SK-N-SH (cell line): Measurements from ENCODE around the gene VSTM2A. TPM values are rescaled to one million over a fixed set of nuclear protein-coding genes. Genes with fewer than 3 reads are reported as not detected.

Experiments used
- CTCF ChIA-PET: fragments of 300-600, 350-600 bp; formaldehyde crosslinking; extraction: SDS; loops from one replicate; lab custom pipeline; 2021; lab: Yijun Ruan, JAX
- POLR2A ChIA-PET: fragments of 350-600 bp; sonication (Branson Sonifier 250); formaldehyde crosslinking; extraction: SDS; loops from one replicate; lab custom pipeline; 2020; ENCODE audit warnings: antibody characterized with exemption, inconsistent platforms; lab: Yijun Ruan, JAX
- DNase-seq: peaks from one replicate; pipeline ENCODE4 v3.0.0; 2012
- H2AFZ ChIP-seq: fragments of 200-600 bp; sonication (generic); 2 replicates; pipeline ENCODE4 v1.8.1; 2016; ENCODE audit warnings: antibody characterized with exemption, mild to moderate bottlenecking, low read depth
- H3F3A ChIP-seq: fragments of 200-600 bp; sonication (generic); replicated peaks from 2 replicates; pipeline ENCODE3; 2016; ENCODE audit warnings: antibody characterized with exemption, mild to moderate bottlenecking; ENCODE audit not compliant: insufficient read depth
- H3K27ac ChIP-seq, 2 experiments: fragments of 200-500 bp in 1 of 2; fragments of 200-600 bp in 1 of 2; sonication (Bioruptor generic) in 1 of 2; sonication (generic), shearing (Covaris generic) in 1 of 2; 2 replicates each; pipeline versions ENCODE4 v1.5.1 to v1.6.1; 2014 to 2016; ENCODE audit warnings: low read depth in 2 of 2, inconsistent platforms in 1 of 2, low read length in 1 of 2, mild to moderate bottlenecking in 1 of 2, mixed read lengths in 1 of 2
- H3K27me3 ChIP-seq: fragments of 200-600 bp; sonication (generic), shearing (Covaris generic); 2 replicates; pipeline ENCODE4 v1.6.1; 2016; ENCODE audit warnings: mixed run types; ENCODE audit not compliant: insufficient read depth
- H3K36me3 ChIP-seq, 2 experiments: fragments of 200-500 bp in 1 of 2; fragments of 200-600 bp in 1 of 2; sonication (Bioruptor generic) in 1 of 2; sonication (generic) in 1 of 2; replicated peaks in 1 of 2; 2 replicates each; pipeline versions ENCODE3 to v1.5.1; 2014 to 2016; ENCODE audit warnings: low read length in 1 of 2, mild to moderate bottlenecking in 1 of 2; ENCODE audit not compliant: insufficient read depth in 2 of 2, control insufficient read depth in 1 of 2
- H3K4me1 ChIP-seq, 2 experiments: fragments of 200-500 bp in 1 of 2; fragments of 200-600 bp in 1 of 2; sonication (Bioruptor generic) in 1 of 2; sonication (generic), shearing (Covaris generic) in 1 of 2; 2 replicates each; pipeline versions ENCODE4 v1.5.1 to v1.6.1; 2014 to 2016; ENCODE audit warnings: low read depth in 1 of 2, low read length in 1 of 2, mixed run types in 1 of 2; ENCODE audit not compliant: insufficient read depth in 2 of 2, control insufficient read depth in 1 of 2
- H3K4me2 ChIP-seq: fragments of 200-600 bp; sonication (generic), shearing (Covaris generic); 2 replicates; pipeline ENCODE4 v1.6.1; 2017; ENCODE audit warnings: mixed run types
- H3K4me3 ChIP-seq, 2 experiments: fragments of 200-500 bp in 1 of 2; fragments of 200-600 bp in 1 of 2; sonication (Bioruptor generic) in 1 of 2; sonication (generic), shearing (Covaris generic) in 1 of 2; 2 replicates each; pipeline versions ENCODE4 v1.5.1 to v1.8.1; 2014 to 2016; ENCODE audit warnings: low read depth in 2 of 2, inconsistent platforms in 1 of 2, low read length in 1 of 2, mild to moderate bottlenecking in 1 of 2, mixed read lengths in 1 of 2, moderate library complexity in 1 of 2
- H3K79me2 ChIP-seq: fragments of 200-600 bp; sonication (generic); 2 replicates; pipeline ENCODE4 v1.8.1; 2017; ENCODE audit warnings: mild to moderate bottlenecking; ENCODE audit not compliant: insufficient read depth
- H3K9ac ChIP-seq: fragments of 200-600 bp; sonication (generic); 2 replicates; pipeline ENCODE4 v1.6.1; 2017; ENCODE audit warnings: mixed run types
- H3K9me2 ChIP-seq: fragments of 200-600 bp; sonication (generic); 2 replicates; pipeline ENCODE4 v1.6.1; 2017; ENCODE audit warnings: mixed run types
- H3K9me3 ChIP-seq: fragments of 200-600 bp; sonication (generic); 2 replicates; pipeline ENCODE4 v1.6.1; 2017; ENCODE audit warnings: mixed run types, mild to moderate bottlenecking, moderate library complexity
- H4K20me1 ChIP-seq: fragments of 200-600 bp; sonication (generic); 2 replicates; pipeline ENCODE4 v1.6.1; 2017; ENCODE audit warnings: mild to moderate bottlenecking, mixed run types; ENCODE audit not compliant: insufficient read depth
- CHD2 ChIP-seq: fragments of 150-350 bp; IDR thresholded peaks from 2 replicates; pipeline ENCODE4 v1.6.1; 2018; ENCODE audit warnings: low read length; ENCODE audit not compliant: partially characterized antibody
- EP300 ChIP-seq, 2 experiments: IDR thresholded peaks; 2 replicates each; pipeline versions ENCODE4 v1.4.0 to v1.6.1; 2012; ENCODE audit warnings: borderline replicate concordance in 1 of 2, low read depth in 1 of 2, low read length in 1 of 2
- EZH2phosphoT487 ChIP-seq: fragments of 200-600 bp; sonication (generic); IDR thresholded peaks from 2 replicates; pipeline ENCODE4 v1.6.1; 2017; ENCODE audit warnings: low read depth, mixed run types, mild to moderate bottlenecking, antibody characterized with exemption, moderate library complexity, borderline replicate concordance
- FOSL2 ChIP-seq: IDR thresholded peaks from 2 replicates; pipeline ENCODE4 v1.4.0; 2012; ENCODE audit warnings: low read depth, mild to moderate bottlenecking, moderate library complexity, borderline replicate concordance
- FOXM1 ChIP-seq: IDR thresholded peaks from 2 replicates; pipeline ENCODE4 v1.4.0; 2012; ENCODE audit warnings: low read depth, mild to moderate bottlenecking
- GABPA ChIP-seq: IDR thresholded peaks from 2 replicates; pipeline ENCODE4 v1.4.0; 2012; ENCODE audit warnings: low read depth, mild to moderate bottlenecking
- MAX ChIP-seq: IDR thresholded peaks from 2 replicates; pipeline ENCODE4 v1.4.0; 2012; ENCODE audit warnings: low read depth
- MEF2A ChIP-seq: IDR thresholded peaks from 2 replicates; pipeline ENCODE4 v1.4.0; 2012; ENCODE audit warnings: low read depth, borderline replicate concordance
- MXI1 ChIP-seq: IDR thresholded peaks from 2 replicates; pipeline ENCODE4 v1.6.1; 2012; ENCODE audit warnings: mild to moderate bottlenecking, low read depth, low read length, improper control_type of control experiment
- NFIC ChIP-seq: IDR thresholded peaks from 2 replicates; pipeline ENCODE4 v1.4.0; 2012; ENCODE audit warnings: borderline replicate concordance
- POLR2AphosphoS5 ChIP-seq: IDR thresholded peaks from 2 replicates; pipeline ENCODE4 v1.6.1; 2012; ENCODE audit warnings: low read depth, low read length
- RCOR1 ChIP-seq: fragments of 150-350 bp; IDR thresholded peaks from 2 replicates; pipeline ENCODE4 v1.6.1; 2017; ENCODE audit warnings: antibody characterized with exemption, low read length
- REST ChIP-seq: IDR thresholded peaks from 2 replicates; pipeline ENCODE4 v1.6.1; 2012; ENCODE audit warnings: mild to moderate bottlenecking, low read depth, low read length, moderate library complexity
- RFX5 ChIP-seq: IDR thresholded peaks from 2 replicates; pipeline ENCODE4 v1.6.1; 2012; ENCODE audit warnings: mild to moderate bottlenecking, improper control_type of control experiment, low read length
- RXRA ChIP-seq: IDR thresholded peaks from 2 replicates; pipeline ENCODE4 v1.4.0; 2012; ENCODE audit warnings: low read depth, mild to moderate bottlenecking, borderline replicate concordance
- SIN3A ChIP-seq: IDR thresholded peaks from 2 replicates; pipeline ENCODE4 v1.6.1; 2012; ENCODE audit warnings: low read depth, mild to moderate bottlenecking, low read length, moderate library complexity, borderline replicate concordance
- TAF1 ChIP-seq: IDR thresholded peaks from 2 replicates; pipeline ENCODE4 v1.6.1; 2012; ENCODE audit warnings: low read depth, mild to moderate bottlenecking, low read length, moderate library complexity, borderline replicate concordance
- USF1 ChIP-seq: IDR thresholded peaks from 2 replicates; pipeline ENCODE4 v1.4.0; 2012; ENCODE audit warnings: low read depth, borderline replicate concordance
- YY1 ChIP-seq: IDR thresholded peaks from 2 replicates; pipeline ENCODE4 v1.4.0; 2012; ENCODE audit warnings: low read depth, mild to moderate bottlenecking
- WGBS: methylation state at CpG from one replicate; pipeline ENCODE4 v1.1.6; 2017; ENCODE audit warnings: low lambda C conversion rate; 5-methylcytosine and 5-hydroxymethylcytosine counted together
- polyA plus RNA-seq, 3 experiments: library from polyadenylated mRNA; depleted of rRNA; stranded (reverse); fragments of >200 nt; gene quantifications; 2 replicates each; pipeline ENCODE4 v1.2.3, GENCODE V29; 2012
- TF ChIP-seq, protein P1 (sequence below): IDR thresholded peaks from 2 replicates; pipeline ENCODE4; 2012

Gene VSTM2A
- polyA plus RNA-seq, 1 of the 3 experiments (the other 2 are of a cell fraction), result not detected

DNA sequence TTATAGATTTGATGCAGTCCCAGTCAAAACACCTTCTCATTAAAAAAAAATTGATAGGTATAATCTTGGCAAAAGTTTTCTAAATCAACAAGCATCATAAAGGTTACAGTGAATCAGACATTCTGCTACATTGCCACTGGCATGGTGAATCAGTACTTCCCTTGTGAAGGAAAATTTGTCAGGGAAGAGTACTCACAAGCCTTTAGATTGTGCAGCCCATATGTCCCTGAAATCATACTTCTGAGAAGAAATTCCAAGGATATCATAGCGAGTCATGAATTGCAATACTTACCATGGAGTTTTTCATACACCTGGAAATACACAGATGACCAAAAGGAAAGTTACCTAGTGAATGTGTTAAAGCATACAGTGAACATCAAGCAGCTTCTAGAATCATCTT, 17.2 kb downstream of the VSTM2A start:
- TF ChIP-seq FOXM1 (no peak), EZH2phosphoT487 (no peak), RCOR1 (no peak), YY1 (no peak), EP300 (IDR thresholded peaks at IDR 0.05; ENCODE audit: borderline replicate concordance in 1 of 2, low read depth in 1 of 2, low read length in 1 of 2) (no peak), RFX5 (no peak), RXRA (no peak), CHD2 (no peak), NFIC (no peak), TAF1 (no peak), MEF2A (no peak), MXI1 (no peak), MAX (no peak)
- TF ChIP-seq, protein P1, sequence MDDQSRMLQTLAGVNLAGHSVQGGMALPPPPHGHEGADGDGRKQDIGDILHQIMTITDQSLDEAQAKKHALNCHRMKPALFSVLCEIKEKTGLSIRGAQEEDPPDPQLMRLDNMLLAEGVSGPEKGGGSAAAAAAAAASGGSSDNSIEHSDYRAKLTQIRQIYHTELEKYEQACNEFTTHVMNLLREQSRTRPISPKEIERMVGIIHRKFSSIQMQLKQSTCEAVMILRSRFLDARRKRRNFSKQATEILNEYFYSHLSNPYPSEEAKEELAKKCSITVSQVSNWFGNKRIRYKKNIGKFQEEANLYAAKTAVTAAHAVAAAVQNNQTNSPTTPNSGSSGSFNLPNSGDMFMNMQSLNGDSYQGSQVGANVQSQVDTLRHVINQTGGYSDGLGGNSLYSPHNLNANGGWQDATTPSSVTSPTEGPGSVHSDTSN, result no peak
- TF ChIP-seq, all 33 proteins: peak for 0
- Histone ChIP-seq H3K36me3 (no peaks in the 10 kb centered on the region), H3K79me2 (no peaks in the 10 kb centered on the region), H2AFZ (no peak overlapping the region), H3K4me2 (no peak overlapping the region), H4K20me1 (no peaks in the 10 kb centered on the region), H3K4me3 (no peak overlapping the region), H3K9me2 (no peaks in the 10 kb centered on the region), H3K9me3 (no peaks in the 10 kb centered on the region), H3K27me3 (no peaks in the 10 kb centered on the region), H3F3A (no peaks in the 10 kb centered on the region), H3K4me1 (no peaks in the 10 kb centered on the region; a peak in 1 of 4 replicates), H3K9ac (no peak overlapping the region), H3K27ac (no peak overlapping the region)
- no peak for DNase-seq
- ChIA-PET CTCF (no interaction called here), POLR2A (no interaction called here)
- 7% methylated on average over 1 of the region's 1 CpG for WGBS

- H3K27ac ChIP-seq, result no peak overlapping the region
- H2AFZ ChIP-seq, result no peak overlapping the region
- 30% methylated on average over 2 of the region's 2 CpGs for WGBS
- no peaks in the 10 kb centered on the region for H3K79me2 ChIP-seq
- no peak overlapping the region for H3K9ac ChIP-seq
- H3F3A ChIP-seq, result no peaks in the 10 kb centered on the region
- H3K4me2 ChIP-seq, result no peak overlapping the region
- CTCF ChIA-PET, result no interaction called here
- no peaks in the 10 kb centered on the region for H4K20me1 ChIP-seq
- no peaks in the 10 kb centered on the region for H3K9me3 ChIP-seq
- no peak overlapping the region for H3K4me3 ChIP-seq
- no peaks in the 10 kb centered on the region; a peak in 1 of 4 replicates for H3K4me1 ChIP-seq
- no peaks in the 10 kb centered on the region for H3K9me2 ChIP-seq
- TF ChIP-seq GABPA (no peak), EZH2phosphoT487 (no peak), CHD2 (no peak), FOSL2 (no peak), USF1 (no peak), REST (no peak), RXRA (no peak), MEF2A (no peak), MAX (no peak), RFX5 (no peak), TAF1 (no peak), RCOR1 (no peak), FOXM1 (no peak), SIN3A (no peak), YY1 (no peak), POLR2AphosphoS5 (no peak)
- TF ChIP-seq, protein P1, result no peak
- H3K27me3 ChIP-seq, result no peaks in the 10 kb centered on the region
- H3K36me3 ChIP-seq, result no peaks in the 10 kb centered on the region
- POLR2A ChIA-PET, result no interaction called here
- no peak for DNase-seq
Measured at GRCh38 chr7:54560198-54560597, 18.0 kb downstream of the VSTM2A start.
